OCI-LY1 (cell line): ENCODE measurements around the gene NELFA.

Source experiments
- H2AFZ ChIP-seq: fragments of 200-600 bp; sonication (generic), shearing (Covaris generic); 2 replicates; pipeline ENCODE4 v1.6.0; 2014; ENCODE audit warnings: antibody characterized with exemption, mild to moderate bottlenecking, low read length
- H3F3A ChIP-seq: fragments of 200-600 bp; sonication (generic), shearing (Covaris generic); 2 replicates; pipeline ENCODE4 v1.6.0; 2014; ENCODE audit warnings: mild to moderate bottlenecking, antibody characterized with exemption, low read length, moderate library complexity; ENCODE audit not compliant: insufficient read depth
- H3K27ac ChIP-seq: fragments of 200-600 bp; sonication (generic); 2 replicates; pipeline ENCODE4 v1.5.1; 2014; ENCODE audit warnings: low read length, mixed run types, mild to moderate bottlenecking, low read depth; ENCODE audit not compliant: poor library complexity, severe bottlenecking
- H3K27me3 ChIP-seq: fragments of 200-600 bp; sonication (generic); 2 replicates; pipeline ENCODE4 v1.6.0; 2014; ENCODE audit warnings: antibody characterized with exemption, mild to moderate bottlenecking, low read length, moderate library complexity; ENCODE audit not compliant: insufficient read depth
- H3K36me3 ChIP-seq: fragments of 200-600 bp; sonication (generic); 2 replicates; pipeline ENCODE4 v1.6.1; 2014; ENCODE audit warnings: mild to moderate bottlenecking, antibody characterized with exemption, low read length, moderate library complexity, mixed read lengths; ENCODE audit not compliant: insufficient read depth
- H3K4me1 ChIP-seq: fragments of 200-600 bp; sonication (generic); 2 replicates; pipeline ENCODE4 v1.5.1; 2014; ENCODE audit warnings: mild to moderate bottlenecking, low read length, moderate library complexity; ENCODE audit not compliant: insufficient read depth, severe bottlenecking
- H3K4me2 ChIP-seq: fragments of 200-600 bp; sonication (generic), shearing (Covaris generic); 2 replicates; pipeline ENCODE4 v1.6.1; 2014; ENCODE audit warnings: low read length
- H3K4me3 ChIP-seq: fragments of 200-600 bp; sonication (generic); 2 replicates; pipeline ENCODE4 v1.5.1; 2014; ENCODE audit warnings: low read length, low read depth, mild to moderate bottlenecking, mixed read lengths; ENCODE audit not compliant: poor library complexity, severe bottlenecking
- H3K79me2 ChIP-seq: fragments of 200-600 bp; shearing (Covaris generic); 2 replicates; pipeline ENCODE4 v1.6.1; 2016; ENCODE audit warnings: mixed run types, low read length, mixed read lengths; ENCODE audit not compliant: insufficient read depth
- H3K9ac ChIP-seq: fragments of 200-600 bp; sonication (generic), shearing (Covaris generic); 2 replicates; pipeline ENCODE4 v1.6.1; 2014; ENCODE audit warnings: mild to moderate bottlenecking, low read length, mixed read lengths
- H3K9me2 ChIP-seq: fragments of 200-600 bp; sonication (generic), shearing (Covaris generic); 2 replicates; pipeline ENCODE4 v1.6.1; 2014; ENCODE audit warnings: low read depth, mild to moderate bottlenecking, low read length, mixed read lengths
- H3K9me3 ChIP-seq: fragments of 200-600 bp; shearing (Covaris generic); 2 replicates; pipeline ENCODE4 v1.6.1; 2014; ENCODE audit warnings: low read length, mixed read lengths
- H4K20me1 ChIP-seq: fragments of 200-600 bp; sonication (generic), shearing (Covaris generic); 2 replicates; pipeline ENCODE4 v1.6.0; 2016; ENCODE audit warnings: mild to moderate bottlenecking, low read length; ENCODE audit not compliant: insufficient read depth
- CTCF ChIP-seq: fragments of 200-600 bp; sonication (generic), shearing (Covaris generic); IDR thresholded peaks from 2 replicates; pipeline ENCODE4 v1.5.1; 2017; ENCODE audit warnings: mild to moderate bottlenecking, antibody characterized with exemption, low read length, moderate library complexity, mixed read lengths
- EZH2 ChIP-seq: fragments of 200-600 bp; sonication (generic), shearing (Covaris generic); IDR thresholded peaks from 2 replicates; pipeline ENCODE4 v1.8.0; 2017; ENCODE audit warnings: borderline replicate concordance, mixed run types, mild to moderate bottlenecking, antibody characterized with exemption, low read length, moderate library complexity, mixed read lengths

The NELFA gene

GRCh38 chr4:1979477-1980196, 29.1 kb downstream of the NELFA start:
- no peaks in the 10 kb centered on the region for H4K20me1 ChIP-seq
- H3K9ac ChIP-seq: no peak overlapping the region
- no peaks in the 10 kb centered on the region for H3K27me3 ChIP-seq
- no peaks in the 10 kb centered on the region for H3K9me2 ChIP-seq
- no peaks in the 10 kb centered on the region for H3K4me1 ChIP-seq
- no peak for TF ChIP-seq CTCF
- no peak for TF ChIP-seq EZH2
- peaks cover 96% of the 10 kb centered on the region for H3K36me3 ChIP-seq
- no peak overlapping the region for H3K4me3 ChIP-seq
- no peak overlapping the region for H2AFZ ChIP-seq
- H3K9me3 ChIP-seq: no peaks in the 10 kb centered on the region
- no peak overlapping the region for H3K27ac ChIP-seq
- H3K79me2 ChIP-seq: no peaks in the 10 kb centered on the region
- no peak overlapping the region for H3K4me2 ChIP-seq
- H3F3A ChIP-seq: no peaks in the 10 kb centered on the region

- no peak overlapping the region for H3K4me2 ChIP-seq
- no peak overlapping the region for H3K27ac ChIP-seq
- no peak overlapping the region for H3K9ac ChIP-seq
These were observed 29.9 kb downstream of the NELFA start for GRCh38 chr4:1978741-1979476.

GRCh38 chr4:1978226-1978625, 30.5 kb downstream of the NELFA start:
- no peak for TF ChIP-seq EZH2
- Histone ChIP-seq H3K9ac (no peak overlapping the region), H3K9me3 (no peaks in the 10 kb centered on the region), H3K4me2 (no peak overlapping the region), H3K36me3 (peaks cover 98% of the 10 kb centered on the region), H3F3A (no peaks in the 10 kb centered on the region), H3K4me3 (no peak overlapping the region), H3K27me3 (no peaks in the 10 kb centered on the region), H3K4me1 (no peaks in the 10 kb centered on the region), H3K27ac (no peak overlapping the region), H3K79me2 (no peaks in the 10 kb centered on the region), H2AFZ (no peak overlapping the region), H4K20me1 (no peaks in the 10 kb centered on the region), H3K9me2 (no peaks in the 10 kb centered on the region)

More at GRCh38 chr4:1978741-1979476, 29.9 kb downstream of the NELFA start:
- Histone ChIP-seq H3K36me3 (peaks cover 97% of the 10 kb centered on the region), H3K27me3 (no peaks in the 10 kb centered on the region), H4K20me1 (no peaks in the 10 kb centered on the region), H2AFZ (no peak overlapping the region), H3K9me2 (no peaks in the 10 kb centered on the region), H3K4me1 (no peaks in the 10 kb centered on the region), H3K9me3 (no peaks in the 10 kb centered on the region), H3K4me3 (no peak overlapping the region), H3K79me2 (no peaks in the 10 kb centered on the region), H3F3A (no peaks in the 10 kb centered on the region)
- TF ChIP-seq EZH2: no peak
- TF ChIP-seq CTCF: no peak
